NCI-H1436 treated with DMSO at 0.1 percent for 48 hours (cell line): Measurements from ENCODE around the gene NFATC1.

Experiments used
- DNase-seq: peaks from one replicate; lab custom pipeline; 2025; lab: John Stamatoyannopoulos, UW

NFATC1 gene

DNA sequence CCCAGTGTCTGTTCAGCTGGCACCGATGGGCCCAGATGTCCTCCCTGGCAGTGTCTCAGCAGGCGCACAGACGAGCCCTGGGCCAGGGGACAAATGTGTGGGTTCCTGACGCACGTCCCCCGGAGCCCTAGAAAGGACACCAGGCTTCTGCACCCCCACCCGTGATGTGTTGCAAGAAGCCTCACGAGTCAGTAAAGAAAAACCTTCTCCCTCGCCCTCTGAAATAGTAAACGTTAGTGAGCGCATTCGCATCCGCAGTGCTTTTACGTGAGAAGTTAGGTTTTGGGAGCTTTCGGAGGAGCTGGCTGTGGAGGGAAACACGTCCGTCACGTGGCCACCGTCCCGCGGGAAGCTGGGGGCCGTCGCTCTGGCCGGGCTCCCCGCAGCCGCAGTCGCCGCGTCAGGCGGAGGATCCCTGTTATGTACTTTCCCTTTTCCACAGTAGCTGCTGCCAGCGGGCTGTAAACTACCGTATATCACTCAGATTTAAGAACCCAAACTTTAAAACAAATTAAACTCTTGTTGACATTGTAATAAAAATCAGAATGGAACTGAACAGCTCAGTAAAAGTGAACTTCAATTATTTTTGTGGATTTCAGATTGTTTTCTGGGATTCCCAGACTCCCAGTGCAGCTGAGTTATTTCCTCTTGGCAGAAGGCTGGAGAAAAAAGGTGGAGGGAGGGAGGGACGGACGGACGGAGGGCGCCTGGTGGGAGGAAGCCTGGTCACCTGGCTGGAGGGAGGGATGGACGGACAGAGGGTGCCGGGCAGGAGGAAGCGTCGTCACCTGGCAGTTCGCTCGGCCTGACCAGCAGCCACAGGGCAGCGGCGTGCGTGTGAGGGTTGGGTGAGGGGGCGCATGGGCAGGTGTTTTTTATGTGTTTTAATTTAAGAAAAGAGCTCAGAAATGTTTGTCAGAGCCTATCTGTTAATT is 112.1 kb downstream of the NFATC1 start:
- DNase-seq: no peak

DNA sequence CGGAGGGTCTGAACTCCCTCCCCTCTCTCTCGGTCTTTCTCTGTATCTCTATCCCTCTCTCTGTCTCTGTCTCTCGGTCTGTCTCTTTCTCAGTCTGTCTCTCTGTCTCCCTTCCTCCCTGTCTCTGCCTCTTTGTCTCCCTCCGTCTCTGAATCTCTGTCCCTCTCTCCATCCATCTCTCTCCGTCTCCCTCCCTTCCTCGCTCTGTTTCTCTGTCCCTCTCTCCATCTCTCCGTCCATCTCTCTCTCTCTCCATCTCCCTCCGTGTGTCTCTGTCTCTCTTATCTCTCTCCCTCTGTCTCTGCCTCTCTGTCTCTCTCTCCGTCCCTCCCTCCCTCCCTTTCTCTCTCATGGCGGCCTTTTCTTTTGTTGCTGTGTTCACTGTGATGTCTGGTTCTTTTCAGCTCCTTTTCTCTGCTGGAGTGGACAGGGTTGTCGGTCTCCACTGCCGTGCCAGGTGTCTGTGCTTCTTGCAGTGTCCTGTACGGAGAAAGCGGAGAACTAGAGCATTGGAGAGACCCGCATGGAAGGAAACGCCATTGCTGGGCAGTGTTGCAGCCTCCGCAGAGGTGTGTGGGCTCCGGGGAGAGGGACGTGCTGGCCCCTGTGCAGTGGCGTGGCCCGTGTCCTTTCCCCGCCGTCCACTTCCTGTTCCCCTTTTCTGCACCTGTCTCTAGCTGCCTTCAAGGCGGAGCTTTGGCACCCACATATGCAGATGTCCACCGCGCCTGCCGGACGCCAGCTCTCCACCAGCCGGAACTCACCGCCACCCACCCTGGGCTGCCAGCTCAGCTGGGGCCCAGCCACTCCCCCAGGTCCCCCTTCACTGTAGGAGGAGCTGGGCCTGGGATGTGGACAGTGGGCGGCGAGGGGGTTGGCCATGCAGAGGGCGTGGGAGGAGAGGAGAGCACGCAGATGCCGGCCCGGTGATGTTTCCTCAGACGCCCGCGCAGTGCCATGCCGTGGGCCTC is 113.1 kb downstream of the NFATC1 start:
- DNase-seq: no peak

DNA sequence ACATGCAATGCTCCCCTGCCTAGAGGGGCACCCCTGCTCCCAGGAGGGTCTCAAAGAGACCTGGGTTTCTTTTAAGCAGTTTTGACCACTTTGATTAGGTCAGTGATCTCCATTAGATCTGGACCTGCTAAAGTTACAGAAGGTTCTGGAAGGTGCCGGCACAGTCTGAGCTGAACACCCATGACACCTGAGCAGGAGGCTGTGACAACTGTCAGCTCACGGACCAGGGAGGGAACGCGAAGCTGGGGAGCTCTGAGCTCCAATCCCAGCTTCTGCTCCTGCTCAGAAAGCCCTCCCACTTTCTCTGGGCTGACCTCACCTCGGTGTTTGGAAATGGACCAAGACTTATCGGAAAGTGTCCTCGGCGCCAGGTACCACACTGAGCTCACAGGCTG is 113.8 kb downstream of the NFATC1 start:
- DNase-seq: no peak

DNA sequence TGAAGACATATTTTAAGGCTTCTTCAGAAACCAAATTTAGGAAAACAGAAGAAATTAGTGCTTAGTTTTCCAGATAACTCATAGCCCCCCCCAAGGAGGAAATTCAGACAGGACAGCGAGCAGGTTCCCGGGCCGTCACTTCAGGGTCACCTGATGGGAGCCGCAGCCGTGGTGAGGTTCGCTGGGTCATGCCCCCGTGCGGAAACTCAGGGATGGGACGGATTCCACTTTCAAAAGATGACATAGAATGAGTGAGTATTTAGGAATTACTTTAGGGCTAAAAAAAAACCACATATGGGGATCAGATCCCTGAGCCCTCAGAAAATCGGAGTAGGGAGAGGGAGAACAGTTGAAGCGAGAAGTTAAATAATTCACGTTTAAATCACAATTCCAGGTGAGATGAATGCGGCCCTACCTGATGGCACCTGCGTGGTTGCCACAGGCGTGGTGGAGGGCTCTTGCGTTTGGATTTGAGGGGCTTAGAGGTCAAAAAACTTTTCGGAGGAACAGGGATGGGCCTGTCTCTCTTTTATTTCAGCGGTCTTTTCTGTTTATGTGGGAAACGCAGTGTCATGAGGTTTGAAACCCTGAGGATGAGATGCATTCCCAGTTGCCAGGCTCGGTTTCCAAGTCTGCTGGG is 114.4 kb downstream of the NFATC1 start:
- no peak for DNase-seq

GRCh38 chr18:79510731-79511241 is 115.1 kb downstream of the NFATC1 start:
- DNase-seq: no peak

GRCh38 chr18:79511271-79511670 is 115.5 kb downstream of the NFATC1 start:
- DNase-seq: no peak

GRCh38 chr18:79511671-79512301 is 116.1 kb downstream of the NFATC1 start:
- DNase-seq: no peak

- no peak for DNase-seq
These were observed 117.0 kb downstream of the NFATC1 start for GRCh38 chr18:79512461-79513380.

DNA sequence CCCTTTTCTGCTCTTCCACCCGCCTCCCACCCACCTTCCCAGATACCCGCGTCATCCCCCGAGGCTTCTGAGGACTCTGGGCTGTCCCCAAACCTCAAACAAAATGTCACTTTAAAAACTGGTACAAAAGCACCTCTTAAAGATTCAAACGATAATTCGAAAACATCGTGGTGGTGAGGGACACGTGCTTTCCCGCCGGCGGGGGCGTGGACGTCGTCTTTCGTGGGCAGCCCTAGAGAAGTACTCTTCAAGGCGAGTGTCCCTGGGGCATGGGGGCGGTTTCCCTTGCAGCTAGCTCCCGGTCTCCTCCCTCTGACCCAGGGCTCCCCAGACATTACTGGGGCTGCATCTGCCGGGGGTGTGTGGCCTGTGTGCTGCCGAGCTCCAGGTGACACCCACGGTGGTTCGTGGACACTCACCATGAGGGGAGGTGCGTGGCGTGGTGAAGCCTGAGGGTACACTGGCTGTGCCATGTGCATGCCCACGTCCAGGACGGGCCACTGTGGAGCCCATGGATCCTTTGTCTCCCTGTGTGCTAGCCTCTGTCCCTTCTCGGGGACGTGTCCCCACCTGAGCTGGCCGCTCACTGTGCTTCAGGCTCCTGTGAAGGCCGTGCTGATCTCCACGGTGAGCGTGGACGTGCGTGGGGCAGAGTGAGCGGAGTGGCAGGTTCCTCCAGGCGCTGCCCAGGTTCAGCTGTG is 117.8 kb downstream of the NFATC1 start:
- no peak for DNase-seq

DNA sequence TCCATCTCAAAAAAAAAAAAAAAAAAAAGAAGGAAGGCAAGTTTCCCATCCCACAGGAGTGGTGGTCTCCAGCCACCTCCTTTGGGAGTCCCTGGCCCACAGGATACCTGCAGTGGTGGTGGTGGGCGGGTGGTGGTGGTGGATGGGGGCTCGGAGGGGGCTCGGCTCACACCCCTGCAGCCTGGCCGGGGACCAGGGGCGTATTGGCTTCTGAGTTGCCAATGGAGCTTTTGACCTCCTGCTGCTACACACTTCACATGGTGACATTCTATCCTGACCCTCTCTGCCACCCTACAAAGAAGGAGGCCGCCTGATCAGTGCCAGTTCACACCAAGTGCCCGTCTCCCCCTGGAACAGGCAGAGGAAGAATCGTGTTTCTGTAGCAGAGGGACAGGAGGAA is 119.6 kb downstream of the NFATC1 start:
- DNase-seq: no peak

- no peak for DNase-seq
These were observed 120.2 kb downstream of the NFATC1 start for GRCh38 chr18:79515944-79516351.

DNA sequence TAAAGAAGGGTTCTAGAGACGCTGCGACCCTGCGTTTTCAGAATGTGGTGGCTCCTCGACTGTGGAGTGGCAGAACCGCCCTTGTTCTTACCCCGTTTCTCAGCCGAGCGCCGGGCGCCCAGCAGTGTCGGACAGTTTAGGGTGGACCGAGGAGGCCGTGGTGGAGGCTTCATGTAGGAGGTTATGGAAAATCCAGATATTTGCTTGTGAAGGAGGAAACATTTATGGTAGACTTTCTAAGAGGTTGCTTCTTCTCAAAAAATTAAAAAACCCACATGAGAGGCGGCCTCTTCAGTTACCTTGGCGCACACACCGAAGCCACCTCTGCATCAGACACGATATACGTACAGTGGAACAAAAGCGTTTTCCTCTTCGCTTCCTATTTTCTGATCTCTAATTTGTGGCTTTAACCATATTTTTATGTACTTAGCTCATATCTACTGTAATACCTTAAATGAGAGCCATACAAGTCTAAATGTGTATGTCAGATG is 120.8 kb downstream of the NFATC1 start:
- no peak for DNase-seq

GRCh38 chr18:79517341-79517740 is 121.6 kb downstream of the NFATC1 start:
- DNase-seq: no peak

GRCh38 chr18:79518028-79518682 is 122.4 kb downstream of the NFATC1 start:
- DNase-seq: no peak

DNA sequence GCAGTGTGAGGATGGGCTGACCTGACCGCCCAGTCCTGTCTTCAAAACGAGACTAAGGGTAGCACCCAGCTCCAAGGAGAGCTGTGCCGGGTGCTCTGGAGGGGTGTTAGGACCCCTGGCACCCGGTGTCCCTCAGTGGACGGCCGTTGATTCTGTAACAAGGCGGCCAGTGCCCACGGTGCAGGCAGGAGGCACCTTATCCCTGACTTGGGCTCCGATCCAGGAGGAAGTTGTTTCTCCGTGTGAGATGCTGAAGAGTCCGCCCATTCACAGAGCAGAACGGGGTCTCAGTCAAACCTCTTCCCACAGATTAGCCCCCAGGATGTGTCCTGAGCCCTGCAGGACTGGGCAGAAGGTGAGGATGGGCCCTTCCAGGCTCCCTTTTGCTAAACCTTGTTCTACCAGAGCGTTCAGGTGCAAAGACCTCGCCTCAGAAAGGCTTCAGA is 123.0 kb downstream of the NFATC1 start:
- DNase-seq: no peak

DNA sequence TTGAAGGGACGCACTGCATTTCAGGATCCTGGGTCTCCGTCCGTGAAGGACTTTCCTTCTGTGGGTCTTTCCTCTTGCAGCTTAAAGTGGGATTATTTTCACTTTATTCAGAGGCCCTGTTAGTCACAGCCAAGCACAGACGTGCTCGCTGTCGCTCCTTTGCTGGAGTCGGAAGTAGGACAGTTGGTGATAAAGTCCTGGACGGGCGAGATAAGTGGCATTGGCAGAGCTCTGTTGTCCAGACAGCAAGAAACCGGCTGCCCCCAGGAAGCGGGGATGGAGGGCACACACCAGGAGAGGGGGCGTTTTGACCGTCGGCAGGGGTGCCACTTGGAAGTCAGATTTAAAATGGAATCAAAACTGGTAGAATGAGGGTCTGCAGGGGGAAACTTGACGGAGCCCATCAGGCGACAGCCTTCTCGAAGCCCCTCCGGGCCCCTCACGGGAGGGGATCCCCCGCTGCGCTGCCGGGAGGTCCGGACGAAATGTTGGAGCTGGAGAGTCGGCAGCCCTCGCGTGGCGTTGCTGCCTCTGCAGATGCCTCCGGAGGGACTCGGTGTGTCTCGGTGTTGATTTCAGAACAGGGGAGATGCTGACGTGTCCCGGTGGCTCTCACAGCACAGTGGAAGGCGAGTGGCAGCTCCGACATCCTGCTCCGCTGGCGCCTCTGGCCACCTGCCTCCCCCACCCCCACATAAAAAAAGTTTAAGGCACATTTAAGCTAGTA is 124.2 kb downstream of the NFATC1 start:
- DNase-seq: no peak

- DNase-seq: no peak
These were observed 125.0 kb downstream of the NFATC1 start for GRCh38 chr18:79520478-79521390.
